GM23338 (cell line): ENCODE data around the gene FRY. TPM values are rescaled to one million over a fixed set of nuclear protein-coding genes. Genes with fewer than 3 reads are reported as not detected.

Source experiments
- ATAC-seq: fragments of 200-7000 bp; cut with Tn5 transposase; 3 replicates; pipeline ENCODE4 v1.9.1; 2020
- DNase-seq: peaks from one replicate; pipeline ENCODE4 v3.0.0-alpha.2; 2015; ENCODE audit warnings: low spot score
- H2AFZ ChIP-seq: fragments of 200-600 bp; sonication (generic); 2 replicates; pipeline ENCODE4 v1.8.0; 2016; ENCODE audit warnings: antibody characterized with exemption, mild to moderate bottlenecking, moderate library complexity
- H3F3A ChIP-seq: fragments of 200-600 bp; sonication (generic); replicated peaks from 2 replicates; pipeline ENCODE4 v1.8.0; 2017; ENCODE audit warnings: antibody characterized with exemption, mixed run types, low read depth
- H3K27ac ChIP-seq: fragments of 200-600 bp; sonication (generic); 2 replicates; pipeline ENCODE4 v1.6.1; 2016; ENCODE audit warnings: low read depth
- H3K27me3 ChIP-seq: fragments of 200-600 bp; sonication (generic); 2 replicates; pipeline ENCODE4 v1.8.0; 2016; ENCODE audit warnings: mild to moderate bottlenecking, mixed run types, moderate library complexity; ENCODE audit not compliant: insufficient read depth
- H3K36me3 ChIP-seq: fragments of 200-600 bp; sonication (generic); 2 replicates; pipeline ENCODE4 v1.8.0; 2016; ENCODE audit warnings: mild to moderate bottlenecking; ENCODE audit not compliant: insufficient read depth
- H3K4me1 ChIP-seq: fragments of 200-600 bp; sonication (generic); 2 replicates; pipeline ENCODE4 v1.8.0; 2016; ENCODE audit warnings: mild to moderate bottlenecking, moderate library complexity; ENCODE audit not compliant: insufficient read depth
- H3K4me2 ChIP-seq: fragments of 200-600 bp; sonication (generic); 2 replicates; pipeline ENCODE4 v1.7.1; 2017; ENCODE audit warnings: mixed run types
- H3K4me3 ChIP-seq: fragments of 200-600 bp; sonication (generic); 2 replicates; pipeline ENCODE4 v1.6.1; 2016; ENCODE audit warnings: mixed run types
- H3K79me2 ChIP-seq: fragments of 200-600 bp; sonication (generic); replicated peaks from 2 replicates; pipeline ENCODE4 v1.8.0; 2017; ENCODE audit warnings: mild to moderate bottlenecking; ENCODE audit not compliant: insufficient read depth
- H3K9me2 ChIP-seq: fragments of 200-600 bp; sonication (generic); 2 replicates; pipeline ENCODE4 v1.8.0; 2017; ENCODE audit not compliant: insufficient read depth
- H4K20me1 ChIP-seq: fragments of 200-600 bp; sonication (generic); replicated peaks from 2 replicates; pipeline ENCODE4 v1.8.0; 2017; ENCODE audit warnings: mild to moderate bottlenecking; ENCODE audit not compliant: insufficient read depth
- H3K27ac Mint-ChIP-seq: 2 replicates; pipeline ENCODE4 v1.8.0; 2020; ENCODE audit warnings: inconsistent platforms, mild to moderate bottlenecking, moderate library complexity, mixed read lengths
- H3K27me3 Mint-ChIP-seq: 3 replicates; pipeline ENCODE4 v1.8.0; 2022; ENCODE audit warnings: low read depth, mild to moderate bottlenecking, moderate library complexity, mixed read lengths, inconsistent platforms; ENCODE audit not compliant: insufficient read depth, poor library complexity
- H3K36me3 Mint-ChIP-seq: 3 replicates; pipeline ENCODE4 v1.8.0; 2021; ENCODE audit warnings: low read depth, mild to moderate bottlenecking, inconsistent platforms, moderate library complexity, mixed read lengths
- H3K4me1 Mint-ChIP-seq: 3 replicates; pipeline ENCODE4 v1.8.0; 2020; ENCODE audit warnings: mild to moderate bottlenecking, inconsistent platforms, mixed read lengths
- H3K4me3 Mint-ChIP-seq: 3 replicates; pipeline ENCODE4 v1.8.0; 2021; ENCODE audit warnings: moderate library complexity, mild to moderate bottlenecking, inconsistent platforms, mixed read lengths
- H3K9me3 Mint-ChIP-seq: 3 replicates; pipeline ENCODE4 v1.8.0; 2020; ENCODE audit warnings: moderate library complexity, mild to moderate bottlenecking, inconsistent platforms, mixed read lengths
- CREB1 ChIP-seq: fragments of 250-450 bp; sonication (Bioruptor Pico); IDR thresholded peaks from 2 replicates; pipeline ENCODE4 v1.5.0; 2020; ENCODE audit warnings: low read depth, mild to moderate bottlenecking, moderate library complexity
- CTCF ChIP-seq, 2 experiments: fragments of 200-600 bp in 1 of 2; sonication (generic) in 1 of 2; conservative IDR thresholded peaks; 2 replicates each; pipeline versions ENCODE4 v1.5.1 to v1.6.1; 2016 to 2017; ENCODE audit warnings: antibody characterized with exemption in 2 of 2, low read depth in 2 of 2, mild to moderate bottlenecking in 2 of 2, moderate library complexity in 1 of 2
- EZH2 ChIP-seq: fragments of 200-600 bp; sonication (generic); IDR thresholded peaks from one replicate; pipeline ENCODE4 v1.8.0; 2017; ENCODE audit warnings: antibody characterized with exemption, mild to moderate bottlenecking, low read depth; ENCODE audit not compliant: unreplicated experiment
- EZH2phosphoT487 ChIP-seq: fragments of 200-600 bp; sonication (generic); IDR thresholded peaks from one replicate; pipeline ENCODE4 v1.8.1; 2018; ENCODE audit warnings: antibody characterized with exemption; ENCODE audit not compliant: unreplicated experiment
- JUNB ChIP-seq: IDR thresholded peaks from one replicate; pipeline ENCODE4 v1.6.1; 2016; ENCODE audit warnings: antibody characterized with exemption; ENCODE audit not compliant: unreplicated experiment
- NANOG ChIP-seq: IDR thresholded peaks from 2 replicates; pipeline ENCODE4 v1.6.1; 2016; ENCODE audit warnings: antibody characterized with exemption, borderline replicate concordance
- POLR2AphosphoS5 ChIP-seq: IDR thresholded peaks from 2 replicates; pipeline ENCODE4 v1.6.1; 2016; ENCODE audit warnings: antibody characterized with exemption, low read depth
- REST ChIP-seq: IDR thresholded peaks from one replicate; pipeline ENCODE4 v1.6.1; 2018; ENCODE audit warnings: antibody characterized with exemption; ENCODE audit not compliant: unreplicated experiment
- STAT1 ChIP-seq: IDR thresholded peaks from one replicate; pipeline ENCODE4 v1.6.1; 2016; ENCODE audit warnings: antibody characterized with exemption; ENCODE audit not compliant: unreplicated experiment
- ZNF114 ChIP-seq: fragments of 250-450 bp; sonication (Bioruptor Pico); IDR thresholded peaks from 2 replicates; pipeline ENCODE4 v1.5.0; 2020; ENCODE audit warnings: mild to moderate bottlenecking, moderate library complexity
- ZNF331 ChIP-seq: fragments of 250-450 bp; sonication (Bioruptor Pico); IDR thresholded peaks from 2 replicates; pipeline ENCODE4 v1.5.0; 2020; ENCODE audit warnings: low read depth, mild to moderate bottlenecking, moderate library complexity
- ZNF462 ChIP-seq: fragments of 250-450 bp; sonication (Bioruptor Pico); IDR thresholded peaks from 2 replicates; pipeline ENCODE4 v1.5.0; 2020; ENCODE audit warnings: mild to moderate bottlenecking, moderate library complexity
- polyA plus RNA-seq: library from polyadenylated mRNA; unstranded; fragments of >200 nt; fragmentation: Nextera tagmentation; extraction: Ambion mirVana; gene quantifications from 2 replicates; pipeline ENCODE4 v1.2.1, GENCODE V29; 2016
- total RNA-seq: library from RNA; depleted of rRNA; stranded (reverse); fragments of >200 nt; shearing (Covaris generic); gene quantifications from 2 replicates; pipeline ENCODE4 v1.2.3, GENCODE V29; 2014
- TF ChIP-seq, protein P1 (sequence below): IDR thresholded peaks from 2 replicates; pipeline ENCODE4 v1.6.1; 2016; ENCODE audit warnings: antibody characterized with exemption

Gene FRY
- total and polyA plus RNA-seq, 2 experiments from 2014 or later: 2.4 to 10.1 TPM

- ATAC-seq (no peak), DNase-seq (no peak)
- no peaks in the 10 kb centered on the region for H4K20me1 ChIP-seq
- H3K4me3 ChIP-seq: no peak overlapping the region
- H3K27ac Mint-ChIP-seq: no peak overlapping the region
- H3K4me1 ChIP-seq: no peaks in the 10 kb centered on the region
- no peaks in the 10 kb centered on the region for H3K36me3 ChIP-seq
- no peaks in the 10 kb centered on the region for H3K9me2 ChIP-seq
- no peaks in the 10 kb centered on the region for H3K4me1 Mint-ChIP-seq
- no peaks in the 10 kb centered on the region for H3K27me3 Mint-ChIP-seq
- no peaks in the 10 kb centered on the region for H3K79me2 ChIP-seq
- H3K36me3 Mint-ChIP-seq: no peaks in the 10 kb centered on the region
- no peaks in the 10 kb centered on the region for H3K9me3 Mint-ChIP-seq
- no peaks in the 10 kb centered on the region for H3F3A ChIP-seq
- no peak overlapping the region for H3K4me3 Mint-ChIP-seq
- H3K4me2 ChIP-seq: no peak overlapping the region
- H3K27me3 ChIP-seq: no peaks in the 10 kb centered on the region
- H2AFZ ChIP-seq: peak overlapping the region; percentile 74; the same call in 1 of the 2 replicates
- no peak overlapping the region for H3K27ac ChIP-seq
- no peak for TF ChIP-seq EZH2phosphoT487
- no peak for TF ChIP-seq CTCF (conservative IDR thresholded peaks at IDR 0.05; ENCODE audit: low read depth in 2 of 2)
- no peak for TF ChIP-seq EZH2
- no peak for TF ChIP-seq REST
- TF ChIP-seq NANOG: no peak
- no peak for TF ChIP-seq CREB1
- TF ChIP-seq ZNF462: no peak
- no peak for TF ChIP-seq STAT1
- no peak for TF ChIP-seq ZNF114
- TF ChIP-seq, protein P1, sequence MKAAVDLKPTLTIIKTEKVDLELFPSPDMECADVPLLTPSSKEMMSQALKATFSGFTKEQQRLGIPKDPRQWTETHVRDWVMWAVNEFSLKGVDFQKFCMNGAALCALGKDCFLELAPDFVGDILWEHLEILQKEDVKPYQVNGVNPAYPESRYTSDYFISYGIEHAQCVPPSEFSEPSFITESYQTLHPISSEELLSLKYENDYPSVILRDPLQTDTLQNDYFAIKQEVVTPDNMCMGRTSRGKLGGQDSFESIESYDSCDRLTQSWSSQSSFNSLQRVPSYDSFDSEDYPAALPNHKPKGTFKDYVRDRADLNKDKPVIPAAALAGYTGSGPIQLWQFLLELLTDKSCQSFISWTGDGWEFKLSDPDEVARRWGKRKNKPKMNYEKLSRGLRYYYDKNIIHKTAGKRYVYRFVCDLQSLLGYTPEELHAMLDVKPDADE: no peak
- no peak for TF ChIP-seq POLR2AphosphoS5
- no peak for TF ChIP-seq ZNF331 (CRISPR knock-in tag)
- no peak for TF ChIP-seq JUNB
These were observed 268.8 kb downstream of the FRY start for GRCh38 chr13:32300406-32300805.
